Measurements from ENCODE around the gene CAMK2A. TPM values are rescaled to one million over a fixed set of nuclear protein-coding genes. Genes with fewer than 3 reads are reported as not detected.

The CAMK2A gene
- total and polyA plus RNA-seq, 2 of the 4 experiments (the other 2 are of a cell fraction): 0.18 to 0.19 TPM

DNA sequence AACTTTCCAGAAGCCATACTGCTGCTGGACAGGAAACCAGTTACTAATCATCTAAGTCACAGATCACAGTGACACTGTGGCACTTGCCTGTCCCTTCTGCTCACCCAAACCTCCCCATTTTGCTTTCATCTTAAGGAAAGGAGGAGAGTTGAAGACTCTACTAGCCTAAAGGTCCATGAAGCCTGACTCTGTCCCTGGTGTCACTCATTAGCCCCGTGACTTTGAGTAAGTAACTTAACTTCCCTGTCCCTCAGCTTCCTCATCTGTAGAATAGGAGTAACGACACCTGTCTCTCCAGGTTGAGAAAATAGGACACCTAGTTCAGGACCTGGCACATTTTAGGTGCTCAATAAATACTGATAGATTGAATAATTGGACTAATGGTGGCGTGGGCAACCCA lies 100.2 kb downstream of the CAMK2A start:
- H3K4me2 ChIP-seq (ENCODE audit: low read depth, low read length): no peak overlapping the region
- H3K9me1 ChIP-seq (ENCODE audit: insufficient read depth, low read length): peaks cover 4% of the 10 kb centered on the region; the same call in 1 of the 2 replicates
- no peak overlapping the region for H3K14ac ChIP-seq (replicated peaks; ENCODE audit: low read depth, low read length)
- H2BK15ac ChIP-seq (ENCODE audit: low read depth, low read length): no peak overlapping the region
- intact Hi-C loops (cut with micrococcal nuclease) (no loop called here), in situ Hi-C loops (cut with MboI; ENCODE audit: low sequenced_read_pairs) (no loop called here), dilution Hi-C loops (cut with HindIII; ENCODE audit: low sequenced_read_pairs, unreplicated experiment) (no loop called here)
- no peak overlapping the region for H3K27ac ChIP-seq (ENCODE audit: insufficient read depth, low read length)
- H2BK120ac ChIP-seq (ENCODE audit: low read depth, low read length): no peak overlapping the region
- H4K91ac ChIP-seq (ENCODE audit: insufficient read depth, low read depth, low read length): no peak overlapping the region
- H4K8ac ChIP-seq (ENCODE audit: low read depth in 2 of 2, low read length in 2 of 2): no peak overlapping the region
- no peak overlapping the region for H2BK20ac ChIP-seq (ENCODE audit: low read depth, low read length)
- no CpG with 5 or more reads among the region's 3 CpGs for WGBS, 2 experiments (ENCODE audit: extremely low coverage in 2 of 2, insufficient read length in 1 of 2)
- no peak overlapping the region for H2AK9ac ChIP-seq (replicated peaks; ENCODE audit: low read depth, low read length, poor library complexity)
- H3K4ac ChIP-seq (ENCODE audit: low read depth, low read length): no peak overlapping the region
- no peaks in the 10 kb centered on the region for H4K20me1 ChIP-seq (ENCODE audit: insufficient read depth, low read length)
- H2AFZ ChIP-seq (replicated peaks; ENCODE audit: low read length, poor library complexity): no peak overlapping the region
- H3K4me3 ChIP-seq (ENCODE audit: insufficient read depth, low read depth, low read length): no peak overlapping the region
- no peak overlapping the region for H3K56ac ChIP-seq (ENCODE audit: extremely low read depth, insufficient read depth, low read length)
- CTCF ChIA-PET: no interaction called here
- H2BK5ac ChIP-seq (ENCODE audit: low read depth, low read length, poor library complexity, severe bottlenecking): no peak overlapping the region
- POLR2A ChIA-PET (ENCODE audit: unreplicated experiment): no interaction called here
- no peaks in the 10 kb centered on the region for H3K79me1 ChIP-seq (ENCODE audit: low read depth in 1 of 2, low read length in 2 of 2)
- no peak overlapping the region for H4K5ac ChIP-seq (ENCODE audit: low read depth, low read length)
- BruUV-seq (replicated peaks): no TSS peak
- no peak overlapping the region for H3K18ac ChIP-seq (ENCODE audit: low read depth, low read length)
- H3K36me3 ChIP-seq (ENCODE audit: control insufficient read depth, insufficient read depth, low read length): no peaks in the 10 kb centered on the region
- 0 out of 2 replicates have a peak overlapping the region, but pooled peaks have one; percentile 25 for H3K23ac ChIP-seq (ENCODE audit: low read depth, low read length)
- H3K27me3 ChIP-seq (ENCODE audit: control insufficient read depth, insufficient read depth, low read length): peaks cover 90% of the 10 kb centered on the region
- DNase-seq (no peak), ATAC-seq (ENCODE audit: low read depth) (no peak)
- H3K9ac ChIP-seq (ENCODE audit: low read depth, low read length): no peak overlapping the region
- H3K4me1 ChIP-seq (ENCODE audit: control insufficient read depth, insufficient read depth, low read length): peaks cover 2% of the 10 kb centered on the region; the same call in 1 of the 2 replicates
- H3K9me3 ChIP-seq (ENCODE audit: control insufficient read depth, insufficient read depth, low read length): no peaks in the 10 kb centered on the region
- no peak overlapping the region for H2AK5ac ChIP-seq (ENCODE audit: low read depth, low read length)
- TF ChIP-seq BHLHE40 (IDR thresholded peaks at IDR 0.05; ENCODE audit: low read depth, low read length) (no peak), RFX5 (IDR thresholded peaks at IDR 0.05; ENCODE audit: low read depth, low read length) (no peak), NFE2L2 (IDR thresholded peaks at IDR 0.05; ENCODE audit: low read depth, low read length) (no peak), MAZ (IDR thresholded peaks at IDR 0.05; ENCODE audit: borderline replicate concordance, low read depth, low read length) (no peak), FOS (IDR thresholded peaks at IDR 0.05; ENCODE audit: low read depth, low read length) (no peak), SMC3 (IDR thresholded peaks at IDR 0.05; ENCODE audit: low read depth, low read length) (no peak), RCOR1 (IDR thresholded peaks at IDR 0.05; ENCODE audit: insufficient replicate concordance, low read length) (no peak), RAD21 (IDR thresholded peaks at IDR 0.05; ENCODE audit: low read length) (no peak), CEBPB (IDR thresholded peaks at IDR 0.05; ENCODE audit: low read depth, low read length) (no peak), POLR2A (IDR thresholded peaks at IDR 0.05; ENCODE audit: low read depth, low read length) (no peak)
- TF ChIP-seq, protein P1, sequence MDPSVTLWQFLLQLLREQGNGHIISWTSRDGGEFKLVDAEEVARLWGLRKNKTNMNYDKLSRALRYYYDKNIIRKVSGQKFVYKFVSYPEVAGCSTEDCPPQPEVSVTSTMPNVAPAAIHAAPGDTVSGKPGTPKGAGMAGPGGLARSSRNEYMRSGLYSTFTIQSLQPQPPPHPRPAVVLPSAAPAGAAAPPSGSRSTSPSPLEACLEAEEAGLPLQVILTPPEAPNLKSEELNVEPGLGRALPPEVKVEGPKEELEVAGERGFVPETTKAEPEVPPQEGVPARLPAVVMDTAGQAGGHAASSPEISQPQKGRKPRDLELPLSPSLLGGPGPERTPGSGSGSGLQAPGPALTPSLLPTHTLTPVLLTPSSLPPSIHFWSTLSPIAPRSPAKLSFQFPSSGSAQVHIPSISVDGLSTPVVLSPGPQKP (IDR thresholded peaks at IDR 0.05; ENCODE audit: borderline replicate concordance, low read depth, low read length): no peak
- TF ChIP-seq, protein P2, sequence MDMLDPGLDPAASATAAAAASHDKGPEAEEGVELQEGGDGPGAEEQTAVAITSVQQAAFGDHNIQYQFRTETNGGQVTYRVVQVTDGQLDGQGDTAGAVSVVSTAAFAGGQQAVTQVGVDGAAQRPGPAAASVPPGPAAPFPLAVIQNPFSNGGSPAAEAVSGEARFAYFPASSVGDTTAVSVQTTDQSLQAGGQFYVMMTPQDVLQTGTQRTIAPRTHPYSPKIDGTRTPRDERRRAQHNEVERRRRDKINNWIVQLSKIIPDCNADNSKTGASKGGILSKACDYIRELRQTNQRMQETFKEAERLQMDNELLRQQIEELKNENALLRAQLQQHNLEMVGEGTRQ (IDR thresholded peaks at IDR 0.05; ENCODE audit: low read depth, low read length): no peak

All from IMR-90 (cell line).